Panc1 (cell line): ENCODE results near the gene NEDD8. TPM values are rescaled to one million over a fixed set of nuclear protein-coding genes. Genes with fewer than 3 reads are reported as not detected.
"Not testable (repeated sequence)": the region's sequence is repeated elsewhere in the genome, so short reads cannot be mapped to it uniquely, and the experiment has no call there.

Experiments used
- ATAC-seq: fragments of 200-7000 bp; cut with Tn5 transposase; 2 replicates; pipeline ENCODE4 v1.9.1; 2020; ENCODE audit warnings: mild to moderate bottlenecking, moderate library complexity
- BruUV-seq: library from RNA; stranded (reverse); fragments of 400-500 nt; replicated peaks from 2 replicates; lab custom pipeline; 2021; lab: Mats Ljungman, UMichigan
- CTCF ChIA-PET: fragments of 300-600 bp; sonication (Branson Sonifier 250); formaldehyde crosslinking; loops from one replicate; lab custom pipeline; 2022; ENCODE audit warnings: antibody characterized with exemption; lab: Charles Lee
- POLR2A ChIA-PET: fragments of 300-600 bp; sonication (Branson Sonifier 250); formaldehyde crosslinking; loops from one replicate; lab custom pipeline; 2022; ENCODE audit warnings: antibody characterized with exemption; lab: Charles Lee
- DNase-seq: peaks from one replicate; pipeline ENCODE4 v3.0.0-alpha.2; 2010; ENCODE audit warnings: low read depth, low spot score
- H3K27ac ChIP-seq: 2 replicates; pipeline ENCODE4 v1.5.1; 2011; ENCODE audit warnings: mild to moderate bottlenecking, low read length, inconsistent platforms
- H3K27me3 ChIP-seq: fragments of 200-500 bp; sonication (Bioruptor generic); 2 replicates; pipeline ENCODE4 v1.6.0; 2014; ENCODE audit warnings: low read length, inconsistent platforms; ENCODE audit not compliant: control insufficient read depth, insufficient read depth
- H3K36me3 ChIP-seq: fragments of 200-500 bp; sonication (Bioruptor generic); 2 replicates; pipeline ENCODE4 v1.5.1; 2014; ENCODE audit warnings: inconsistent platforms, mild to moderate bottlenecking, low read length, moderate library complexity; ENCODE audit not compliant: control insufficient read depth, insufficient read depth
- H3K4me1 ChIP-seq: 2 replicates; pipeline ENCODE4 v1.5.1; 2011; ENCODE audit warnings: inconsistent platforms, mild to moderate bottlenecking, low read length, moderate library complexity; ENCODE audit not compliant: control insufficient read depth, insufficient read depth
- H3K4me3 ChIP-seq, 2 experiments: 2 replicates each; pipeline ENCODE4 v1.5.1; 2011 to 2012; ENCODE audit warnings: low read depth in 2 of 2, low read length in 2 of 2, mild to moderate bottlenecking in 2 of 2, inconsistent platforms in 1 of 2, moderate library complexity in 1 of 2
- H3K9me3 ChIP-seq: fragments of 200-500 bp; sonication (Bioruptor generic); 2 replicates; pipeline ENCODE4 v1.5.1; 2014; ENCODE audit warnings: low read depth, mild to moderate bottlenecking, inconsistent platforms, low read length, moderate library complexity; ENCODE audit not compliant: control insufficient read depth, insufficient read depth
- POLR2AphosphoS5 ChIP-seq: IDR thresholded peaks from 2 replicates; pipeline ENCODE4 v1.6.1; 2012; ENCODE audit warnings: mild to moderate bottlenecking, low read depth, low read length, moderate library complexity
- SIN3A ChIP-seq: IDR thresholded peaks from 2 replicates; pipeline ENCODE4 v1.6.1; 2012; ENCODE audit warnings: low read depth, mild to moderate bottlenecking, low read length, moderate library complexity, borderline replicate concordance; ENCODE audit not compliant: insufficient read depth
- TCF7L2 ChIP-seq: IDR thresholded peaks from 2 replicates; pipeline ENCODE4 v1.6.1; 2011; ENCODE audit warnings: mild to moderate bottlenecking, low read depth, low read length, inconsistent platforms
- in situ Hi-C: cut with HindIII; loops from 2 replicates; pipeline ENCODE4 v1.10.0; 2016; ENCODE audit warnings: low sequenced_read_pairs, low pct_unique_long_range_greater_than_20kb
- intact Hi-C: fragments of 100-400 bp; cut with micrococcal nuclease; formaldehyde crosslinking; loops from one replicate; pipeline ENCODE4 v1.10.0; 2022; ENCODE audit not compliant: unreplicated experiment
- total RNA-seq: library from RNA; stranded (reverse); gene quantifications from one replicate; pipeline ENCODE4 v1.2.1, GENCODE V29; 2021; ENCODE audit not compliant: unreplicated experiment
- TF ChIP-seq, protein P1 (sequence below), 2 experiments: IDR thresholded peaks; 2 replicates each; pipeline ENCODE4 v1.6.1; 2011 to 2012; ENCODE audit warnings: low read depth in 2 of 2, control low read depth in 1 of 2, low read length in 1 of 2, mild to moderate bottlenecking in 1 of 2, moderate library complexity in 1 of 2; ENCODE audit not compliant: insufficient read depth in 1 of 2
- TF ChIP-seq, protein P2 (sequence below): fragments of 450-650 bp; IDR thresholded peaks from 2 replicates; pipeline ENCODE4 v1.5.1; 2017; ENCODE audit warnings: mild to moderate bottlenecking

The NEDD8 gene
- total RNA-seq, 1 experiment from 2014 or later: 155 TPM

DNA sequence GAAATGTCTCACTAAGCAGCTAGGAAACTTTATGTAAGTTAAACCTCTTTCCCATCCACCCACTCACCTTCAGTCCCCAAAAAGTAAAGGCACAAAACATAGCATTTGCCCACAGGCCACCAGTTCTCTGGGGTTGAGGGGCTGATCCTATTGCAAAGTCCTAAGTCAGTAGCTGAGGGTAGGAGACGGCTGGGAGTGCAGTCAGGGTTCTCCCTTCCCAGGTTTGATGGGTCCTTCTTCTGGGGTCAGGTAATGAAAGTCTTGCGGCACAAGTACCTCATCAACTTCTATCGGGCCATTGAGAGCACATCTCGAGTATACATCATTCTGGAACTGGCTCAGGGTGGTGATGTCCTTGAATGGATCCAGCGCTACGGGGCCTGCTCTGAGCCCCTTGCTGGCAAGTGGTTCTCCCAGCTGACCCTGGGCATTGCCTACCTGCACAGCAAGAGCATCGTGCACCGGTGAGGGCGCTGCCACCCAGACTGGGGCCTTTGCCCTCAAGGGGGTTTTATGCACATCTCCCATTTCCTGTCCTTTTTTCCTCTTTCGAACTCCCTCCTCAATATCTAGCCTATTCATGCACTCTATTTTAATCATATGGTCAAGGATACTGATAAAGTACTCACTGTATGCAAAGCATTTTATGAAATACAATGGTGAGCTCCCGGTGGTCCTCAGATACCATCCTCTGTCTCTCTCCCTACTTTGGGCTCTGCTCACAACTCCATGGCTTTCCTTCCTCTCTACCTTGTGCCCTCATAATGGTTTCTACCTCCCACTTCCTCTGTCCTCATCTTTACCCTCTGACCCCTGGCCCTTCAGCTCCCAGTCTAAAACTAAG lies 25.7 kb downstream of the NEDD8 start:
- BruUV-seq: no TSS peak
- ChIA-PET CTCF (no interaction called here), POLR2A (no interaction called here)
- no peak overlapping the region for H3K27ac ChIP-seq
- intact Hi-C loops: no loop called here
- no peak for ATAC-seq
- no peak for DNase-seq
- no peaks in the 10 kb centered on the region for H3K4me1 ChIP-seq
- TF ChIP-seq, protein P1, sequence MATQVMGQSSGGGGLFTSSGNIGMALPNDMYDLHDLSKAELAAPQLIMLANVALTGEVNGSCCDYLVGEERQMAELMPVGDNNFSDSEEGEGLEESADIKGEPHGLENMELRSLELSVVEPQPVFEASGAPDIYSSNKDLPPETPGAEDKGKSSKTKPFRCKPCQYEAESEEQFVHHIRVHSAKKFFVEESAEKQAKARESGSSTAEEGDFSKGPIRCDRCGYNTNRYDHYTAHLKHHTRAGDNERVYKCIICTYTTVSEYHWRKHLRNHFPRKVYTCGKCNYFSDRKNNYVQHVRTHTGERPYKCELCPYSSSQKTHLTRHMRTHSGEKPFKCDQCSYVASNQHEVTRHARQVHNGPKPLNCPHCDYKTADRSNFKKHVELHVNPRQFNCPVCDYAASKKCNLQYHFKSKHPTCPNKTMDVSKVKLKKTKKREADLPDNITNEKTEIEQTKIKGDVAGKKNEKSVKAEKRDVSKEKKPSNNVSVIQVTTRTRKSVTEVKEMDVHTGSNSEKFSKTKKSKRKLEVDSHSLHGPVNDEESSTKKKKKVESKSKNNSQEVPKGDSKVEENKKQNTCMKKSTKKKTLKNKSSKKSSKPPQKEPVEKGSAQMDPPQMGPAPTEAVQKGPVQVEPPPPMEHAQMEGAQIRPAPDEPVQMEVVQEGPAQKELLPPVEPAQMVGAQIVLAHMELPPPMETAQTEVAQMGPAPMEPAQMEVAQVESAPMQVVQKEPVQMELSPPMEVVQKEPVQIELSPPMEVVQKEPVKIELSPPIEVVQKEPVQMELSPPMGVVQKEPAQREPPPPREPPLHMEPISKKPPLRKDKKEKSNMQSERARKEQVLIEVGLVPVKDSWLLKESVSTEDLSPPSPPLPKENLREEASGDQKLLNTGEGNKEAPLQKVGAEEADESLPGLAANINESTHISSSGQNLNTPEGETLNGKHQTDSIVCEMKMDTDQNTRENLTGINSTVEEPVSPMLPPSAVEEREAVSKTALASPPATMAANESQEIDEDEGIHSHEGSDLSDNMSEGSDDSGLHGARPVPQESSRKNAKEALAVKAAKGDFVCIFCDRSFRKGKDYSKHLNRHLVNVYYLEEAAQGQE (IDR thresholded peaks at IDR 0.05; ENCODE audit: insufficient read depth in 1 of 2, low read depth in 2 of 2, low read length in 1 of 2): no peak
- TF ChIP-seq SIN3A (no peak), POLR2AphosphoS5 (no peak), TCF7L2 (no peak)
- TF ChIP-seq, protein P2, sequence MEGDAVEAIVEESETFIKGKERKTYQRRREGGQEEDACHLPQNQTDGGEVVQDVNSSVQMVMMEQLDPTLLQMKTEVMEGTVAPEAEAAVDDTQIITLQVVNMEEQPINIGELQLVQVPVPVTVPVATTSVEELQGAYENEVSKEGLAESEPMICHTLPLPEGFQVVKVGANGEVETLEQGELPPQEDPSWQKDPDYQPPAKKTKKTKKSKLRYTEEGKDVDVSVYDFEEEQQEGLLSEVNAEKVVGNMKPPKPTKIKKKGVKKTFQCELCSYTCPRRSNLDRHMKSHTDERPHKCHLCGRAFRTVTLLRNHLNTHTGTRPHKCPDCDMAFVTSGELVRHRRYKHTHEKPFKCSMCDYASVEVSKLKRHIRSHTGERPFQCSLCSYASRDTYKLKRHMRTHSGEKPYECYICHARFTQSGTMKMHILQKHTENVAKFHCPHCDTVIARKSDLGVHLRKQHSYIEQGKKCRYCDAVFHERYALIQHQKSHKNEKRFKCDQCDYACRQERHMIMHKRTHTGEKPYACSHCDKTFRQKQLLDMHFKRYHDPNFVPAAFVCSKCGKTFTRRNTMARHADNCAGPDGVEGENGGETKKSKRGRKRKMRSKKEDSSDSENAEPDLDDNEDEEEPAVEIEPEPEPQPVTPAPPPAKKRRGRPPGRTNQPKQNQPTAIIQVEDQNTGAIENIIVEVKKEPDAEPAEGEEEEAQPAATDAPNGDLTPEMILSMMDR: no peak
- no peaks in the 10 kb centered on the region for H3K27me3 ChIP-seq
- no peak overlapping the region for H3K4me3 ChIP-seq
- no peaks in the 10 kb centered on the region for H3K9me3 ChIP-seq
- H3K36me3 ChIP-seq: no peaks in the 10 kb centered on the region
- in situ Hi-C loops: no loop called here

DNA sequence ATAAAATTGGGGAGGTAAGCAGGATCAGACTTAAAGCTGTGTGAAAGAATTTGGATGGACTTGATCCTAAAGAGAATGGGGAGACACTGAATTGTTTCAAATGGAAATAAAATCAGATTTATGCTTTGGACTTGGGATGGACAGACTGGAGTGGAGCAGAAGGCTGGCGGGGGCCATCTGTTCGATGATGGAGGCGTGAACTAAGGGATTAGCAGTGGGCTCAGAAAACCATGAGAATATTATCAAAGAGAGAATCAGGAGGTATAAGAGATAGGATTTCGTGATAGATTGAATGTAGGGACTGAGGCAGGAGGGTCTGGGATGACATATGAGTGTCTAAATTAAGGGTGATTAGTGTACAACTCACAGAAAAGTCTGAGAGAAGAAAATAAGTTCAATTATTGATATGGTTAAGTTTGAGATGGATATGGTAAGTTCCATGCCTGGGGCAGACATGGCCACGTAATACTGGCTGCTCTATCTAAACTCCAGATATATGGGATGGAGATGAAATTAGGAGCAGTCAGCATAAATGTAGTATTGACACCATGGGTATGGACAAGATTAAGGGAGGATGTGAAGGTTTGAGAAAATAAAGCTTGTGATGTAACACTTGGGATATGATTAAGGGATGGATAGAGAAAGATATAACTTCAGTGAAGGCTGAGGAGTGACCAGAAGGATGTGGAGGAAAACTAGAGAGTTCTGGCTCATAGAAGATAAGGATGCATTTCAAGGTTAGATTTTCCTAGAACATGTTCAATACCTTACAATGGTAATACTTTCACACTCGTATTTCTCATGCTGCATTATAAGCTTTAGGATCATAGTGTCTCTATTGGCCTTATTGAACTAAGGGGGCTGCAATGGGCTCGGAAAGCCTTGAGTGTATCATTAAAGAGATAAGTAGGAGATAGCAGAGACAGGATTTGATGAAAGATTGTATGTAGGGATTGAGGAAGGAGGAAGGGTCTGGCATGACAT lies 27.7 kb downstream of the NEDD8 start:
- no peak overlapping the region for H3K4me3 ChIP-seq
- ATAC-seq: no peak
- H3K27me3 ChIP-seq: no peaks in the 10 kb centered on the region
- no peaks in the 10 kb centered on the region for H3K4me1 ChIP-seq
- H3K27ac ChIP-seq: no peak overlapping the region
- TF ChIP-seq POLR2AphosphoS5: no peak
- ChIA-PET CTCF (no interaction called here), POLR2A (no interaction called here)
- H3K36me3 ChIP-seq: no peaks in the 10 kb centered on the region
- no TSS peak for BruUV-seq
- no peak for DNase-seq
- intact Hi-C loops (no loop called here), in situ Hi-C loops (no loop called here)
- H3K9me3 ChIP-seq: no peaks in the 10 kb centered on the region

DNA sequence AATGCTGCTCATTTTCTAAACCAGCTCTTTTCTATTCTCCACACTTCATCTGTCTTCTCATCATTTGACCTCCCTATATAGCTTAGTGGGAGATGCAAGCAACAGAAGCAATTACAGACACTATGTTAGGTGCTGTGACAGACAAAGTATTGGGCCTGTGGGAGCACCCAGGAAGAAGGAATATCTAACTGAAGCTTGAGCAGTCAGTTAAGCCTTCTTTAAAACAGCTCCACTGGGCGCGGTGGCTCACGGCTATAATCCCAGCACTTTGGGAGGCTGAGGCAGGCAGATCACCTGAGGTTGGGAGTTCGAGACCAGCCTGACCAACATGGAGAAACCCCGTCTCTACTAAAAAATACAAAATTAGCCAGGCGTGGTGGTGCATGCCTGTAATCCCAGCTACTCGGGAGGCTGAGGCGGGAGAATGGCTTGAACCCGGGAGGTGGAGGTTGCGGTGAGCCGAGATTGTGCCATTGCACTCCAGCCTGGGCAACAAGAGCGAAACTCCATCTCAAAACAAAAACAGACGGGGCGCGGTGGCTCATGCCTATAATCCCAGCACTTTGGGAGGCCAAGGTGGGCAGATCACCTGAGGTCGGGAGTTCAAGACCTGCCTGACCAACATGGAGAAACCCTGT lies 28.8 kb downstream of the NEDD8 start:
- H3K27ac ChIP-seq, H3K27me3 ChIP-seq, H3K4me1 ChIP-seq, intact Hi-C loops, BruUV-seq, H3K36me3 ChIP-seq, H3K9me3 ChIP-seq, CTCF ChIA-PET, in situ Hi-C loops, ATAC-seq, DNase-seq, H3K4me3 ChIP-seq, POLR2A ChIA-PET: not testable (repeated sequence)

DNA sequence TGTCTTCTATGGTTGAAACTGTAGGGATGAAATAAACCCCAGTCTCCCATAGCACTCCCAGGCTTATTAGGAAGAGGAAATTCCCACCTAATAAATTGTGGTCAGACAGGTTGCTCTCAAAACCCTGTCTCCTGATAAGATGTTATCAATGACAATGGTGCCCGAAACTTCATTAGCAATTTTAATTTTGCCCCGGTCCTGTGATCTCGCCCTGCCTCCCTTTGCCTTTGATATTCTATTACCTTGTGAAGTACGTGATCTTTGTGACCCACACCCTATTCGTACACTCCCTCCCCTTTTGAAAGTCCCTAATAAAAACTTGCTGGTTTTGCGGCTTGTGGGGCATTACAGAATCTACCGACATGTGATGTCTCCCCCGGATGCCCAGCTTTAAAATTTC lies 29.6 kb downstream of the NEDD8 start:
- H3K9me3 ChIP-seq, H3K4me1 ChIP-seq, CTCF ChIA-PET, POLR2A ChIA-PET, BruUV-seq, in situ Hi-C loops, H3K27me3 ChIP-seq, DNase-seq, intact Hi-C loops, H3K36me3 ChIP-seq, ATAC-seq, H3K27ac ChIP-seq, H3K4me3 ChIP-seq: not testable (repeated sequence)
